Mononuclear cell (primary cell): ENCODE data around the gene TTC39C. TPM values are rescaled to one million over a fixed set of nuclear protein-coding genes. Genes with fewer than 3 reads are reported as not detected.

Source experiments
- H3K27me3 ChIP-seq: 2 replicates; pipeline ENCODE4 v1.6.0; 2011; ENCODE audit warnings: low read length, control low read depth; ENCODE audit not compliant: insufficient read depth
- H3K4me1 ChIP-seq: 2 replicates; pipeline ENCODE4 v1.5.1; 2011; ENCODE audit warnings: mild to moderate bottlenecking, low read length, control low read depth; ENCODE audit not compliant: insufficient read depth
- H3K4me3 ChIP-seq: 2 replicates; pipeline ENCODE4 v1.5.1; 2011; ENCODE audit warnings: mild to moderate bottlenecking, low read length, moderate library complexity
- H3K9me3 ChIP-seq: 2 replicates; pipeline ENCODE4 v1.5.1; 2011; ENCODE audit warnings: low read depth, mild to moderate bottlenecking, control low read depth, low read length
- total RNA-seq: library from RNA; depleted of rRNA; stranded (reverse); fragments of >200 nt; gene quantifications from one replicate; pipeline ENCODE4 v1.2.3, GENCODE V29; 2012

Gene TTC39C
- total RNA-seq, 1 donor: 81.8 TPM

DNA sequence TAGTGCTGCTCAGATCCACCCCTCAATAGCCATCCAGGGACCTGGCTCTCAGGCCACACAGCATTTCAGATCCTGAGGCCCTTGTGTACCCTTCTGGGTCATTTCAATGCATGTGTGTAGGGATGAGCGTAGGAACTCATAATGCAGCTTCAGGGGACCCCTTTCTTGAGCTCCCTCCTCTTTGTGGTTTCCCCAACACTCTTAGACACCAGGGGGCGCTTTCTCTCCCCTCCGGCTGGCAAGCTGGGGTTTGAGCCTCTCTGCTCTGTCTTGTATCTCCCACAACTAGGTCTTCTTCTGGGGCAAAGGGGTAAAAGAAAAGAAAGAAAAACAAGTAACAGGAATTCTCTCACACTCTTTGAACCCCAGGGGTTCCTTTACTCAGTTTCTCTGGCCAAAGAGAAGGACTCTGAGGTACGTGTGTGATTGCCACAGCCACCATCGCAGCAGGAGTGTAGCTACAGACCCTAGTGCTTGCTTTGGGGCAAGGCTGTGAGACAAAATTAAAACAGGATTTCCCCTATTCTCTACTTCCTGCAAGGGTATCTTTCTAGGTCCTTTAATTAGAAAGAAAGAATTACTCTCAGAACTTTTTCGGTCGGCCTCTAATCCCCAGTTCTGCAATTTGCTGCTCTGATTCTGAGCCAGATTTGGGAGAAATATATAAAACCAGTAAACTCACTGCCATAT lies 162.3 kb downstream of the TTC39C start:
- Histone ChIP-seq H3K27me3 (no peaks in the 10 kb centered on the region), H3K4me3 (no peak overlapping the region), H3K9me3 (no peaks in the 10 kb centered on the region), H3K4me1 (no peaks in the 10 kb centered on the region)

DNA sequence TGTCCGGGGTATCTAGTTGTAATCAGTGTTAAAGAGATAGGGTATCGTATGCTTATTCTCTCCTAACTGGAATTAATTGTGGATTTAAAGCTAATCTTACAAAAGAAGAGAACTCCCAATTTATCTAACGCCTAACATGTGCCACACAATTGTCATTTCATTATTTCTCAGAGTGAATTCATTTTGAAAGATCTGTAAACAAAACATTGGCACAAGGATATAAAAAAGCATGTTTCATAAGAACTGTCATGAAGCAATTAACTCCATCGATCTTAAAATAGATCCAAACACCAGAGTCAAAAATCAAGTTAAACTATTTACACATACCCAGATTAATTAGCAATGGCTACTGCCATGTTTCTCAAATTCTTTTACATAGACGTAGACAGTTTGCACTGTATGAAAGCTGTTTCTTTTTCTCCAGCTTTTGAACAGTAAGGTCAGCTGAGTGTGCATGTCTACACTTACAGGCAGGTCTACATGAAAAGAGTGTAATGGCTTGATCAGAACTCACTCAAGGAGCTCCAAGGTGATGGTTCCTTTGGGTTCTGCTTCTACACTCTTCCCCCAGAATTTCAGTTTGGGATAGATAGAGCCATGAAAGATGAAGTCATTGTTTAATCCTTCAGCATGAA lies 163.1 kb downstream of the TTC39C start:
- Histone ChIP-seq H3K27me3 (no peaks in the 10 kb centered on the region), H3K4me3 (no peak overlapping the region), H3K9me3 (no peaks in the 10 kb centered on the region), H3K4me1 (no peaks in the 10 kb centered on the region)

DNA sequence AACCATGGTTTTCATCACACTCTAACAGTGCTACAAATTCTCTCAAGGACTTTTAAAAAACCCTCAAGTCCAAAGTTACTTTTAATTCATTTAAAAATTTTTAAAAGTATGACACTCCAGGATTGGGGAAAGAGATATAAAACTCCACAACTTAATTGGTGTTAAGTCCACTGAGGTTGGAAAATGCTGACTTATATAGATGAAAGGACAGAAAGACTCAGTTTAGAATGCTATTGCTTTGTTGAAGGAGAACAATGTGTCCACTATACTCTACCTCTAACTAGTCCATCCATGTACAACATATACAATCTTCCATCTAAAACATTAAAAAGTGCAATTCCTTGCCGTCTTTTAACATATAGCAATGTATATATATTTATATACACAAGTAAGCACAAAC lies 165.5 kb downstream of the TTC39C start:
- no peak overlapping the region for H3K4me3 ChIP-seq
- H3K9me3 ChIP-seq: no peaks in the 10 kb centered on the region
- no peaks in the 10 kb centered on the region for H3K27me3 ChIP-seq
- H3K4me1 ChIP-seq: no peaks in the 10 kb centered on the region

DNA sequence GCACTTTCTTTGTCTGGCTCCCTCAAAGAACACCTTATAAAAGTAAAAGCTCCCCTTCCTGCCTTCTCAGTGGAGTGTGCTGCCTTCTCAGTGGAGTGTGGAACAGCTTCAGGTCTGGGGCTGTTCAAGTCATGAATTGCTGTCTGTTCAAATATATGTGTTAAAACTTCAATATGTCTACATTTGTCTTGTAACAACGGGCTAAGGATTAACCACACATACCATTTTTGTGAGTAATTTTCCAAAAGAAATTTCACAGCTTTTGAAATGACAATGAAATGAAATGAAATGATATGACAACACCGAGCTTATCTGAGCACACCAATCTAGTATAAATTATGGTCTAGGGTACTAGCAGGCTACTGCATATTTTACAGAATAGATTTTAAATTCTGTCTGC lies 167.3 kb downstream of the TTC39C start:
- H3K4me1 ChIP-seq: peaks cover under 1% of the 10 kb centered on the region
- no peak overlapping the region for H3K4me3 ChIP-seq
- no peaks in the 10 kb centered on the region for H3K9me3 ChIP-seq
- H3K27me3 ChIP-seq: no peaks in the 10 kb centered on the region

Other genes with a start within 250 kb of the TTC39C start
- gene CABYR, start 124.3 kb downstream of the TTC39C start, total RNA-seq: 0.84 TPM